HepG2 (cell line): ENCODE data around the gene ZNF213. TPM values are rescaled to one million over a fixed set of nuclear protein-coding genes. Genes with fewer than 3 reads are reported as not detected.

Experiments
- ELF1 ChIP-seq: sonication (generic); formaldehyde crosslinking; IDR thresholded peaks from 2 replicates; pipeline ENCODE4 v1.4.0; 2020; ENCODE audit warnings: missing genetic modification reagents
- GFI1 ChIP-seq: sonication (generic); formaldehyde crosslinking; IDR thresholded peaks from 2 replicates; pipeline ENCODE4 v1.5.0; 2020; ENCODE audit warnings: missing genetic modification reagents, mild to moderate bottlenecking, borderline replicate concordance
- SP5 ChIP-seq: IDR thresholded peaks from 2 replicates; pipeline ENCODE4 v1.6.1; 2016; ENCODE audit warnings: low read depth, borderline replicate concordance
- SRF ChIP-seq: IDR thresholded peaks from 2 replicates; pipeline ENCODE4 v1.6.1; 2011; ENCODE audit warnings: mild to moderate bottlenecking, low read depth, low read length, moderate library complexity
- ZNF230 ChIP-seq: sonication (generic); formaldehyde crosslinking; IDR thresholded peaks from 2 replicates; pipeline ENCODE4 v1.4.0; 2020; ENCODE audit warnings: mild to moderate bottlenecking, missing genetic modification reagents
- ZNF317 ChIP-seq: sonication (generic); formaldehyde crosslinking; IDR thresholded peaks from 2 replicates; pipeline ENCODE4 v1.5.0; 2020; ENCODE audit warnings: mild to moderate bottlenecking, missing genetic modification reagents
- ZNF335 ChIP-seq: sonication (generic); formaldehyde crosslinking; IDR thresholded peaks from 2 replicates; pipeline ENCODE4 v1.4.0; 2020; ENCODE audit warnings: missing genetic modification reagents
- ZNF761 ChIP-seq: sonication (generic); formaldehyde crosslinking; conservative IDR thresholded peaks from 2 replicates; pipeline ENCODE4 v1.4.0; 2020; ENCODE audit warnings: mild to moderate bottlenecking, missing genetic modification reagents
- ZSCAN21 ChIP-seq: sonication (generic); formaldehyde crosslinking; IDR thresholded peaks from 2 replicates; pipeline ENCODE4 v1.8.0; 2022; ENCODE audit warnings: mild to moderate bottlenecking, missing genetic modification reagents, moderate library complexity, borderline replicate concordance
- polyA plus RNA-seq, 8 experiments: library from polyadenylated mRNA; depleted of rRNA in 3 of 8; stranded (reverse) in 7 of 8; unstranded in 1 of 8; fragments of >200 nt; fragmentation: Illumina TruSeq in 4 of 8; extraction: Trizol in 4 of 8; gene quantifications; 2 replicates each; pipeline versions ENCODE4 v1.2.1 to v1.2.3, GENCODE V29; 2011 to 2016; ENCODE audit warnings: low read depth in 4 of 8, missing spikeins in 1 of 8, mixed read lengths in 1 of 8; ENCODE audit not compliant: insufficient read depth in 1 of 8
- total RNA-seq, 5 experiments: library from RNA; depleted of rRNA; stranded (reverse); fragments of >200 nt; fragmentation: Illumina TruSeq; extraction: Trizol; gene quantifications; 2 replicates each; pipeline ENCODE4 v1.2.3, GENCODE V29; 2016; ENCODE audit warnings: low read depth in 1 of 5
- TF ChIP-seq, protein P1 (sequence below): sonication (generic); formaldehyde crosslinking; IDR thresholded peaks from 2 replicates; pipeline ENCODE4 v1.9.0; 2021; ENCODE audit warnings: missing genetic modification reagents, mild to moderate bottlenecking, borderline replicate concordance
- TF ChIP-seq, protein P2 (sequence below): sonication (generic); formaldehyde crosslinking; IDR thresholded peaks from 2 replicates; pipeline ENCODE4 v1.5.0; 2020; ENCODE audit warnings: mild to moderate bottlenecking, missing genetic modification reagents
- TF ChIP-seq, protein P3 (sequence below): sonication (generic); formaldehyde crosslinking; IDR thresholded peaks from 2 replicates; pipeline ENCODE4 v1.5.0; 2020; ENCODE audit warnings: mild to moderate bottlenecking, missing genetic modification reagents, borderline replicate concordance

Gene ZNF213
- total and polyA plus RNA-seq, 2 of the 13 experiments (the other 11 are each of a cell fraction or from before 2014, with no cell fraction given): 0.59 to 0.97 TPM

DNA sequence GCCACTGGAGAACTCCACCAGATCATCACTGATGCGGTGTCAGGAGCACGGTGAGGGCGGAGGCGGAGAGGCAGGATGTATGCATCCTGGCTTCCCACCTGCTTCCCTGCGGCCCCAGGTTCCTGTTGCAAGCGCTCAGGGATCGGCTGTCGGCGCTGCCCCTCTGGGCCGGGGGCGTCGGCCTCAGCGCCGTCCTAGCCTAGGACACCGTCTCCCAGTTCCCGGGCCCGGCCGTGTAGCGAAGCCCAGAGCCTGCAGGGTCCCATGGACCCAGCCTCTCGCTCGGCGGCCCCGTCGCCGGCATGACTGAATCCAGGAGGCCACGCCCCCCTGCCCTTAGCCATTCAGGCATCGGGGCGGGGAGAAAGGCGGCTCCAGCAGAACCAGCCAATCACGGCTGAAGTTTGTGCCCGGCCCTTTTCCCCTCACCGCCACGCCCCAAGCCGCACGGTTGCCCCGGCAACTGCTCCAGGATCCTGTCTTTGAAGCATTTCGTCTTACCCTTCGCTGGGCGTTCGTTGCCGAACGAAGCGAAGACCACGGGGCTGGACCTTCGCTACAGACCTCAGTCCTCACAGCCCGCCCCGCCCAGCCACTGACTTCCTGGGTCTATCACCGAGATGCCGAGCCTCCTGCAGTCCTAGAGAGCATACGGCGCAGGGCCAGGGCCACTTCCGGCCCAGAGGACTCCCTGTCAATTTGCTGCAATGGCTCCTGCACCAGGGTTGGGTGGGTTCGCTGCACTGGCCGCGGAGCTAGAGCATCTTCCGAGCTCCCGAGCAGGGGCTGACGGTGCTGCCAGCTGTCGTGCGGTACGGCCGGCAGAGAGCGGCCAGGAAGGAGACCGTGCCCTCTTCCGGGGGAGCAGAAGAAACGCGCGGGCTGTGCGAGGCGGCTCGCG lies 10.6 kb upstream of the ZNF213 start (continued):
- no peak for TF ChIP-seq SRF
- TF ChIP-seq, protein P1, sequence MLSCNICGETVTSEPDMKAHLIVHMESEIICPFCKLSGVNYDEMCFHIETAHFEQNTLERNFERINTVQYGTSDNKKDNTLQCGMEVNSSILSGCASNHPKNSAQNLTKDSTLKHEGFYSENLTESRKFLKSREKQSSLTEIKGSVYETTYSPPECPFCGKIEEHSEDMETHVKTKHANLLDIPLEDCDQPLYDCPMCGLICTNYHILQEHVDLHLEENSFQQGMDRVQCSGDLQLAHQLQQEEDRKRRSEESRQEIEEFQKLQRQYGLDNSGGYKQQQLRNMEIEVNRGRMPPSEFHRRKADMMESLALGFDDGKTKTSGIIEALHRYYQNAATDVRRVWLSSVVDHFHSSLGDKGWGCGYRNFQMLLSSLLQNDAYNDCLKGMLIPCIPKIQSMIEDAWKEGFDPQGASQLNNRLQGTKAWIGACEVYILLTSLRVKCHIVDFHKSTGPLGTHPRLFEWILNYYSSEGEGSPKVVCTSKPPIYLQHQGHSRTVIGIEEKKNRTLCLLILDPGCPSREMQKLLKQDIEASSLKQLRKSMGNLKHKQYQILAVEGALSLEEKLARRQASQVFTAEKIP (CRISPR knock-in tag): no peak
- TF ChIP-seq ZNF230 (CRISPR knock-in tag): no peak
- TF ChIP-seq, protein P2, sequence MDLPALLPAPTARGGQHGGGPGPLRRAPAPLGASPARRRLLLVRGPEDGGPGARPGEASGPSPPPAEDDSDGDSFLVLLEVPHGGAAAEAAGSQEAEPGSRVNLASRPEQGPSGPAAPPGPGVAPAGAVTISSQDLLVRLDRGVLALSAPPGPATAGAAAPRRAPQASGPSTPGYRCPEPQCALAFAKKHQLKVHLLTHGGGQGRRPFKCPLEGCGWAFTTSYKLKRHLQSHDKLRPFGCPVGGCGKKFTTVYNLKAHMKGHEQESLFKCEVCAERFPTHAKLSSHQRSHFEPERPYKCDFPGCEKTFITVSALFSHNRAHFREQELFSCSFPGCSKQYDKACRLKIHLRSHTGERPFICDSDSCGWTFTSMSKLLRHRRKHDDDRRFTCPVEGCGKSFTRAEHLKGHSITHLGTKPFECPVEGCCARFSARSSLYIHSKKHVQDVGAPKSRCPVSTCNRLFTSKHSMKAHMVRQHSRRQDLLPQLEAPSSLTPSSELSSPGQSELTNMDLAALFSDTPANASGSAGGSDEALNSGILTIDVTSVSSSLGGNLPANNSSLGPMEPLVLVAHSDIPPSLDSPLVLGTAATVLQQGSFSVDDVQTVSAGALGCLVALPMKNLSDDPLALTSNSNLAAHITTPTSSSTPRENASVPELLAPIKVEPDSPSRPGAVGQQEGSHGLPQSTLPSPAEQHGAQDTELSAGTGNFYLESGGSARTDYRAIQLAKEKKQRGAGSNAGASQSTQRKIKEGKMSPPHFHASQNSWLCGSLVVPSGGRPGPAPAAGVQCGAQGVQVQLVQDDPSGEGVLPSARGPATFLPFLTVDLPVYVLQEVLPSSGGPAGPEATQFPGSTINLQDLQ: no peak; the same call in 1 of the 2 replicates
- peak; percentile 60; the same call in 1 of the 2 replicates for TF ChIP-seq ZSCAN21 (CRISPR knock-in tag)
- no peak for TF ChIP-seq ZNF317 (CRISPR knock-in tag)
- TF ChIP-seq ZNF761: no peak
- no peak for TF ChIP-seq ZNF335
- TF ChIP-seq, protein P3, sequence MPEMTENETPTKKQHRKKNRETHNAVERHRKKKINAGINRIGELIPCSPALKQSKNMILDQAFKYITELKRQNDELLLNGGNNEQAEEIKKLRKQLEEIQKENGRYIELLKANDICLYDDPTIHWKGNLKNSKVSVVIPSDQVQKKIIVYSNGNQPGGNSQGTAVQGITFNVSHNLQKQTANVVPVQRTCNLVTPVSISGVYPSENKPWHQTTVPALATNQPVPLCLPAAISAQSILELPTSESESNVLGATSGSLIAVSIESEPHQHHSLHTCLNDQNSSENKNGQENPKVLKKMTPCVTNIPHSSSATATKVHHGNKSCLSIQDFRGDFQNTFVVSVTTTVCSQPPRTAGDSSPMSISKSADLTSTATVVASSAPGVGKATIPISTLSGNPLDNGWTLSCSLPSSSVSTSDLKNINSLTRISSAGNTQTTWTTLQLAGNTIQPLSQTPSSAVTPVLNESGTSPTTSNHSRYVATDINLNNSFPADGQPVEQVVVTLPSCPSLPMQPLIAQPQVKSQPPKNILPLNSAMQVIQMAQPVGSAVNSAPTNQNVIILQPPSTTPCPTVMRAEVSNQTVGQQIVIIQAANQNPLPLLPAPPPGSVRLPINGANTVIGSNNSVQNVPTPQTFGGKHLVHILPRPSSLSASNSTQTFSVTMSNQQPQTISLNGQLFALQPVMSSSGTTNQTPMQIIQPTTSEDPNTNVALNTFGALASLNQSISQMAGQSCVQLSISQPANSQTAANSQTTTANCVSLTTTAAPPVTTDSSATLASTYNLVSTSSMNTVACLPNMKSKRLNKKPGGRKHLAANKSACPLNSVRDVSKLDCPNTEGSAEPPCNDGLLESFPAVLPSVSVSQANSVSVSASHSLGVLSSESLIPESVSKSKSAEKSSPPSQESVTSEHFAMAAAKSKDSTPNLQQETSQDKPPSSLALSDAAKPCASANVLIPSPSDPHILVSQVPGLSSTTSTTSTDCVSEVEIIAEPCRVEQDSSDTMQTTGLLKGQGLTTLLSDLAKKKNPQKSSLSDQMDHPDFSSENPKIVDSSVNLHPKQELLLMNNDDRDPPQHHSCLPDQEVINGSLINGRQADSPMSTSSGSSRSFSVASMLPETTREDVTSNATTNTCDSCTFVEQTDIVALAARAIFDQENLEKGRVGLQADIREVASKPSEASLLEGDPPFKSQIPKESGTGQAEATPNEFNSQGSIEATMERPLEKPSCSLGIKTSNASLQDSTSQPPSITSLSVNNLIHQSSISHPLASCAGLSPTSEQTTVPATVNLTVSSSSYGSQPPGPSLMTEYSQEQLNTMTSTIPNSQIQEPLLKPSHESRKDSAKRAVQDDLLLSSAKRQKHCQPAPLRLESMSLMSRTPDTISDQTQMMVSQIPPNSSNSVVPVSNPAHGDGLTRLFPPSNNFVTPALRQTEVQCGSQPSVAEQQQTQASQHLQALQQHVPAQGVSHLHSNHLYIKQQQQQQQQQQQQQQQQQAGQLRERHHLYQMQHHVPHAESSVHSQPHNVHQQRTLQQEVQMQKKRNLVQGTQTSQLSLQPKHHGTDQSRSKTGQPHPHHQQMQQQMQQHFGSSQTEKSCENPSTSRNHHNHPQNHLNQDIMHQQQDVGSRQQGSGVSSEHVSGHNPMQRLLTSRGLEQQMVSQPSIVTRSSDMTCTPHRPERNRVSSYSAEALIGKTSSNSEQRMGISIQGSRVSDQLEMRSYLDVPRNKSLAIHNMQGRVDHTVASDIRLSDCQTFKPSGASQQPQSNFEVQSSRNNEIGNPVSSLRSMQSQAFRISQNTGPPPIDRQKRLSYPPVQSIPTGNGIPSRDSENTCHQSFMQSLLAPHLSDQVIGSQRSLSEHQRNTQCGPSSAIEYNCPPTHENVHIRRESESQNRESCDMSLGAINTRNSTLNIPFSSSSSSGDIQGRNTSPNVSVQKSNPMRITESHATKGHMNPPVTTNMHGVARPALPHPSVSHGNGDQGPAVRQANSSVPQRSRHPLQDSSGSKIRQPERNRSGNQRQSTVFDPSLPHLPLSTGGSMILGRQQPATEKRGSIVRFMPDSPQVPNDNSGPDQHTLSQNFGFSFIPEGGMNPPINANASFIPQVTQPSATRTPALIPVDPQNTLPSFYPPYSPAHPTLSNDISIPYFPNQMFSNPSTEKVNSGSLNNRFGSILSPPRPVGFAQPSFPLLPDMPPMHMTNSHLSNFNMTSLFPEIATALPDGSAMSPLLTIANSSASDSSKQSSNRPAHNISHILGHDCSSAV (CRISPR knock-in tag): no peak
- 0 out of 2 replicates have a peak, but pooled peaks have one; percentile 42 for TF ChIP-seq SP5 (CRISPR knock-in tag)
- TF ChIP-seq GFI1: no peak
- TF ChIP-seq ELF1: peak; percentile 89
